ENCODE data around the gene SRGAP3.

Gene SRGAP3

DNA sequence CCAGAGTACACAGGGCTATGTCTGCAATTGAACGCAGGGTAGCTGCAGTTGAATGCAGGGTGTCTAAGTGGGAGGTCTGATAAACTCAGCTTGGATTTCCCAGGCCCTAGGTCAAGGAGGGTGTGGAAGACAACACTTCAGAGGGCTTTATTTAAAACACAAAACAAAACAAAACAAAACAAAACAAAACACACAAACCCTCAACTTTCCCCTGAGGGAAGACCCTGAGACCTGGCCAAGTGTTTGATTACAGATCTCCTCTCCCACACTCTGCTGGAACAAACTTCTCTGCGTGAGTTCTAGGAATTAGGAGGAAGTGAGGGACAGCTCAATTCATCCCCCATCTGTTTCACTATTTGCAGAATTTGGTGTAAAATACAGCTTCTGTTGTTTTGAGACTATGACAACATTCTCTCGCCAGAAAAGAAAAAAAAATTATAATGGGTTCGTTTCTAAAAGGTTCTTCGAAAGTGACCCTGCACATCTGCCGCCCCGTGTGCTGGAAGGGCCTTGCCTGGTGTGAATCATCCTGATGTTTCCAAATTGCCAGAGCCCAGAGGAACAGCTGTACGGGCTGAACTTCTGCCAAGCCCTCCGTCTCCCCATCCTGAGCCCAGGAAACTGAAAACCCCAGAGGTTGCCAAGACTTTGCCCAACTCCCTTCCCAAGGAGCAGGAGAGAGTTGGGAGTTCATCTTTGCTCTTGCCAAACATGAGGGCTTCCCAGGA is 212.9 kb downstream of the SRGAP3 start:
- DNase-seq = no peak

DNA sequence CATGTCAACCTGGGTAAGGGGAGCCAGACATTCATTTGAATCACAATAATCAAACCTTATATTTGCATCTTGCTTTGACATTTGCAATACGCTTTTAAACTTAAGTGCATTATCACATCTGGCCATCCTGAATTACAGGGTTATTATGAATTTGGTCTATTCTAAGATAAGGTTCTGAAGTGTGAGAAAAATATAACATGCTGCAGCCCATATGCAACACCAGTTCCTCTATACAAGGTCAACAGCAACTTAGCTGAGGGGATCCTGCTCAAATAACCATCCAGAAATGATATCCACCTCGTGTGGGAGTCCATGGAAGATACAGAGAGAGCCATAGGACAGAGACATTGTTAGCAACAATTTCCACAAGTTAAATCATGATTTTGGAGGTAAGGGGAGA is 213.5 kb downstream of the SRGAP3 start:
- DNase-seq = no peak

DNA sequence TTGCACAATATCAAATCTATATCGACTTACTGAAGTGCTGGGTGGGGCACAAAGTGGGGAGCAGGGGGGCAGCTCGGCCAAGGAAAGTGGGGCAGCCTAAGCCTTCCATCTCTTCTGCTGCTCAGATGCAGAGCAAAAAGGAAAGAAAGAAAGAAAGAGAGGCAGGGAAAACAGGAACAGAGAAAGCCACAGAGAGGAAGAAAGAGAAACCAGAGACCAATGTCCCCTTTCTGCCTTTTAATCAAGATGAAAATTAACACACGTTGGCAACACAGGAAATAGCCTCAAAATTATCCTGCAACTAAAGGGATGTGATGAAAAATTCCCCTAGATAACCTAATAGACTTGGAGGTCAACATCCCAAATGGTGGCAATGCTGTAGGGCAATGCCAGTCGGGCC is 214.0 kb downstream of the SRGAP3 start:
- no peak for DNase-seq

DNA sequence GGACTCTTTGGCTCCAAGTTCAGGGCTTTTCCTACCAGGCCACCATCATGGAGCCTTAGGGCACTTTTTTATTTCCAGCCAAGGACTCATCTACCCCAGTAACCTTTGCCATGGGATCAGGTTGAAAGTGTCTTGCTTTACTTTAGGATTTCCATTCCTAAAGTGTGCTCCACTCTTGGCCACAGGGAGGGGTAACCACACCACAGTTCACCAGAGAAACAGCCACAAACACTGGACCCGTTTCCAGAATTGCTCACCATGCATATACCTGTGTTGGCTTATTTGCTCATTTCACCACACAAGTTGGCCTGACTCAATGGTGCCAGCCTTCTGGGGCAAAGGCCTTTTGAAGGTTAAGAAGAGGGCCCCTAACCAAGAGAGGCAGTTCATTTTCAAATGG is 215.6 kb downstream of the SRGAP3 start:
- DNase-seq = no peak

GRCh38 chr3:9032231-9032777 is 217.1 kb downstream of the SRGAP3 start:
- no peak for DNase-seq

DNA sequence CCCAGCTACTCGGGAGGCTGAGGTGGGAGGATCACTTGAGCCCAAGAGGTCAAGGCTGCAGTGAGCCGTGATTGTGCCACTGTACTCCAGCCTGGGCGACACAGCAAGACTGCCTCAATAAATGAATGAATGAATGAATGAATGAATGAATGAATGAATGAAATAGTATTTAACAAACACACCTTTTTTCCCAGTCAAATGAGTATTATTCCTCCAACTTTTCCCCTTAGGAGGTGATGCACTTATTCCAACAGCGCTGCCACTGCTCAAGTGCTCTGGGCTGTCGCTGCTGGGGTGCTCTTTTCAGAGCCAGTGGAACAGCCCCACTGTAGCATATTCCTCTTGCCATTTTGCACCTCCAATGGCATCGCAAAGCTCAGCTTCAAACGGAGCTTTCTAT is 219.4 kb downstream of the SRGAP3 start:
- DNase-seq = no peak

GRCh38 chr3:9028134-9028533 is 221.3 kb downstream of the SRGAP3 start:
- no peak for DNase-seq

- DNase-seq = no peak
These were observed 223.0 kb downstream of the SRGAP3 start for GRCh38 chr3:9026320-9027045.

GRCh38 chr3:9024341-9024740 is 225.1 kb downstream of the SRGAP3 start:
- no peak for DNase-seq

- no peak for DNase-seq
These were observed 226.2 kb downstream of the SRGAP3 start for GRCh38 chr3:9023226-9023590.

- no peak for DNase-seq
These were observed 226.9 kb downstream of the SRGAP3 start for GRCh38 chr3:9022305-9023225.

DNA sequence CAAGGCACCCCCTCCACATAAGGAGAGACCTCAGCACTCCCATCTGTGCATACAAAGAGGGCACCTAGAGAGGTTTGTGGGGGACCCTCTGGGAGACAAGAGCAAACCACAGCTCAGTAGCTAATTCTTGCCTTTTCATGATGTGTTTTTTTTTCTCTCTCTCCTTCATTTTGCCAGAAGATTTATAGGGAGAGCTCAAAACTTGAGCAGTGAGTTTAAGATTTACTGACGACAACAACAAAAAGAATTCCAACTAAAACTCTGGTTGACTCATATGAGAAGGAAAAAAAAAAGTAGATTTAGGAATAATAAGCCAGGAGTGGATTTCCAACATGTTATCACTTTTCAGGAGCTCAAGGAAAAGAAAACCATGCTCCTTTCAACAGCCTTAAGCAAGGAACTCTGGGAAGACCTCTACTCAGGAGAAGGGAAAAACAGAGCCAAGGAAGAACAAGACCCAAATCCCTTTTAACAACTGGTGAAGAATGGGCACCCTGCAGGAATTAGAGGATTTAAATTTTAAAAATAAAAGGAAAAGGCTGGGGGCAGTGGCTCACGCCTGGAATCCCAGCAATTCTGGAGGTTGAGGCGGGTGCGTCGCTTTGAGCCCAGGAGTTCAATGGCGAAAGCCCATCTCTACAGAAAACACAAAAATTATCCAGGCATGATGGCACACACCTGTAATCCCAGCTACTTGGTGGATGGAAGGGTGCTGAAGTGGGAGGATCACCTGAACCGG is 228.0 kb downstream of the SRGAP3 start:
- DNase-seq = no peak

- no peak for DNase-seq
These were observed 229.0 kb downstream of the SRGAP3 start for GRCh38 chr3:9020426-9020825.

DNA sequence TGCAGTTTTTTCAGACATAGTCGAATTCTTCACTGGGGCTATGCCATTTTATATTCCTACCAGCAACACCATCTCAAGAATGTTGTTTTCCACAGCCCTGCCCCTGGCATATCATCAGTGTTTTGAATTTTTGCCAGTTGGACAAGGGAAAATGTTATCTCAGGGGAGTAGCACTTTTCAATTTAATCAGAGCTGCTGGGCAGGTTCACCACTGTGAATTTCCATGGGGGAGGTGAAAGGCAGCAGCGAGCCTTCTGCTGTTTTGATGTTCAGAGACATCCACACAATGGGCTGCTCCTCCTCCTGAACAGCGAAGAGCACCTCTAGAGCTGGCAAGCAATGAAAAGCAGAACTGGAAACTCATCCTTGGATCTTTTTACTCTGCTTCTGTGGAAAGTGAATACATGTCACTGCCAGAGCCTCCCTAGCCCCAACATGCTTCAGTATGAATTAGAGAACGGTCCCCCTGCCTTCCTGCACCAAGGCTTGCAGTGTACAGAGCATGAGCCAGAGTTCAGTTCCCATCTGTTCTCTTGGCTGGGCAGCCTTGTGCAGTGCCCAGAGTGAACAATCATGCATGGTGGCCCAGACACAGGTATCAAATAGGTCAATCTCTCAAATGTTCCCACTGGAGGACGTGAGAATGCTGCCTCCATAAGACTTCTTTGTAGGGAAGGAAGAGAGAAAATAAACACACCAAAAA is 230.0 kb downstream of the SRGAP3 start:
- DNase-seq = no peak

DNA sequence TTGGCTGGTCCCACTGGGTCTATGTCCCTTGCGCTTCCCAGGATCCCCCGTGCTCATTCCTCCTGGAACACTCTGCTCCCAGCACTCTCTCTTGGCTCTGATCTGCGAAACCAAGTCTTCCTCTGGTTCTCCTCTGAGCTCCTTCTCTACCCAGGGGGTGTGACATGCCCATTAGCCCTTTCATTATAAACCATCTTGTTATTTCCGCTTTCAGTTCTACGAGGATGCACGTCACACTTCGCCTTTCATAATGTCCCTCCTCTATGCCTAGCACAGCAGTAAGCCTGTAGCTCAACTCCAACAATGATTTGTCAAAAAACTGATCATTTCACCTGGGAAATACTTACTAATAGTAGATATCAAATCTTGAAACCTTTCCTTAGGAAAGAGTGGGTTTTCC is 234.2 kb downstream of the SRGAP3 start:
- DNase-seq = no peak

- no peak for DNase-seq
These were observed 235.5 kb downstream of the SRGAP3 start for GRCh38 chr3:9013782-9014563.

DNA sequence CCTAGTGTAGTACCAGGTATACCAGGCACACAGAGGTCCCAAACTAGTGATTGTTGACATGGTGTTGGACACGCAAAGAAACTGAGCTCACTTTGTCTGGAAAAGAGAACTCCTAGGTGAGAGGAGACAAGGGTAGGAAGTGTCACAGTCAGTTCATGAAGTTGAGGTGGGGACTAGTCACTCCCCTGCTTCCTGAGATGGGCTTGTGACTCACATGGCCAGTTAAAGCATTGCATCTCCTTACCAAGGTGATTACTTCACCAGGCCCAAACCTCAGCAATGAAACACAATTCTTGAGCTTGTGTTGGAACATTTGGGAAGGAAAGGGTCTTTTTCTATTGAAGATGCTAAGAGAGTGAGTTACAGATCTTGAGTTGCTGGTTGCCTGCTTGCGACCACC is 236.9 kb downstream of the SRGAP3 start:
- DNase-seq = no peak

DNA sequence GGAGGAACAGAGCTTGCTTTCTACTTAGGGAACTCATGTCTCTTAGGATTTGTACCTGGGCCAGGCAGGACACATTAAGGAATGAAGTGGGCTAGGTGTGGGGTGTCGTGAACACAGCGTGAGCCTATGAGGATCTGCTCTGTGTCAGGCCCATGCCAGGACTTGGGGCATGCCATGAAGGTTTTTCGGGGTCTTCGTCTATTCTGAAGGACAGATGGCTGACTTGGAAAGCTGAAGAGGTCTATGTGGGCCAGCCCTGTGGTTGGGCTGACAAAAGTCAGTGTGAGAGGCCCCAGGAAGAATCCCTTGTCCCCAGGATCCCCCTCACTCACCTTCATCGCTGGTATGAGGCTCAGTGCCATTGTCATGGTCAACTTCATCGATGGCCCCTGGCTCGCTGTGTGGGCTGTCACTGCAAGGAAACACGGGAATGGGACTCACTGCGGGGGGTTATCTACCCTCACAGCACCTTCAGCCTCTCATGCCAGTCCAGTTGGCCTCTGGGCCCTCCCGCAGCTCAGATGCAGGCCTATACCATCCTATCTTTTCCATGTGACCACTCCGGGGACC is 239.4 kb downstream of the SRGAP3 start:
- DNase-seq = no peak

DNA sequence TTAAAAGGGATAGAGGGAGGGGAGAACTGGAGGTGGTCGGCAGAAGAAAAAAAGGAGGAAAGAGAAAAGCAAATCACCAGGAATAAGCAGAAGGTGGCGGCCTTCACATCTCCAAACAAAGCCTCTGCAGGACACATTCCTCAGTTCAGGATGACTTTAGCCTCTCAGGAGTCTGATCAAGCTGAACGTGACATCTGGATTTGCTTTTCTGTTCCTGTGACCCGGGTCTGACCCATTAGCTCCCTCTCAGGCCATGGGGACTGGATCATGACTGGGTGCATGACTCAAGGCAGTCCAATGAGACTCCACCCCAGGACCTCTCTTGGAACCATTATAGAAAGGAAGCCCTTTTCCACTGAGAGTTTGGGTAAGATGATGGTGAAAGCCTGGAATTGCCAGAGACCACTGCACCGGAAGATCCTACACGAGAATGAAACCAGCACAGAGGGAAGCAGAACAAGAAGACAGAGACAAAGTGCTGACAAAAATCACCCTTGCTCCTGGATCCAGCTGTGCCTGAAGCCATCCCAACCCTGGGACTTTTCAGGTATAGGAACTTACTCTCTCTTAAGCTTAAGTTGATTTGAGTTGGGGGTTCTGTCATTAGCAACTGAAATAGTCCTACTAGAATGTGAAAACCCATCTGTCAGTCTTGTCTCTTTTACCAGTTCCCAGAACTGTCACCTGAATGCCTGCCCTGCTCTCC is 240.7 kb downstream of the SRGAP3 start:
- DNase-seq = no peak

- DNase-seq = no peak
These were observed 241.5 kb downstream of the SRGAP3 start for GRCh38 chr3:9007928-9008327.

Measured in DMS53 (cell line).